GM18508 (cell line): ENCODE measurements around the gene AP5B1.
"Not testable (repeated sequence)": the region's sequence is repeated elsewhere in the genome, so short reads cannot be mapped to it uniquely, and the experiment has no call there.

Experiments
- ATAC-seq: cut with Tn5 transposase; IDR thresholded peaks from one replicate; pipeline ENCODE4 v1.9.1; 2021; ENCODE audit warnings: moderate number of reproducible peaks; ENCODE audit not compliant: insufficient read depth, unreplicated experiment

AP5B1 gene

GRCh38 chr11:65773784-65774411 is 6.9 kb downstream of the AP5B1 start:
- ATAC-seq, result no peak

- ATAC-seq, result no peak
Measured at GRCh38 chr11:65771589-65772112, 9.1 kb downstream of the AP5B1 start.

DNA sequence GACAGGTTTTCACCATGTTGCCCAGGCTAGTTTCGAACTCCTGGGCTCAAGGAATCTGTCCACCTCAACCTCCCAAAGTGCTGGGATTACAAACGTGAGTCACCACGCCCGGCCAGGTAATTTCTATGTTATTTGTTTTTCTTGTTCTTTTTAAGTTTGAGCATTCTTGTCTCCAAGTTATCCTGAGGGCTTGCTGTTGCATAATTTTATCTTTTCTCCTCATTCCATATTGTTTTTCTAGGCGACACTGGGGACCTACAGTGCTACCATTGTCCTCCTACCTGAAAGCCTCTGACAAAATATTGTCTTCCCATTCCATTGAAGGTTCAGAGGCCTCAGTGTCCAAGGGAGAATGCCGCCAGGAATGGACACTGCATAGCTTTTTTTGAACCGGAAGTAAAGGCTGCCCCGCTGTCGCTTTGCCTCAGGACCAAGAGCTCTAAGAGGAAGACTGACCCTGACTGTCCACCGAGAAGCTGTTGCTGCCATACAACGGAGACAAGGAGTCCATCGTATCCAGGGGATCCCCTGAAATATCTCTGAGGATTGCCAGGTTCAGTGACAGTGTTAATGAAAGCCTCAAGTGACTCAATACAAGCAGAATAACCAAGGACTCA is 9.7 kb downstream of the AP5B1 start:
- ATAC-seq, result no peak

GRCh38 chr11:65767806-65768205 is 13.0 kb downstream of the AP5B1 start:
- not testable (repeated sequence) for ATAC-seq

GRCh38 chr11:65767406-65767805 is 13.4 kb downstream of the AP5B1 start:
- no peak for ATAC-seq

GRCh38 chr11:65766535-65766934 is 14.2 kb downstream of the AP5B1 start:
- no peak for ATAC-seq

- ATAC-seq, result no peak
Measured at GRCh38 chr11:65764434-65764833, 16.3 kb downstream of the AP5B1 start.

- not testable (repeated sequence) for ATAC-seq
Measured at GRCh38 chr11:65762816-65763215, 18.0 kb downstream of the AP5B1 start.

DNA sequence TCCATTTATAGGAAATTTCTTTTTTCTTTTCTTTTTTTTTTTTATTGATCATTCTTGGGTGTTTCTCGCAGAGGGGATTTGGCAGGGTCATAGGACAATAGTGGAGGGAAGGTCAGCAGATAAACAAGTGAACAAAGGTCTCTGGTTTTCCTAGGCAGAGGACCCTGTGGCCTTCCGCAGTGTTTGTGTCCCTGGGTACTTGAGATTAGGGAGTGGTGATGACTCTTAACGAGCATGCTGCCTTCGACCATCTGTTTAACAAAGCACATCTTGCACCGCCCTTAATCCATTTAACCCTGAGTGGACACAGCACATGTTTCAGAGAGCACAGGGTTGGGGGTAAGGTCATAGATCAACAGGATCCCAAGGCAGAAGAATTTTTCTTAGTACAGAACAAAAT is 18.6 kb downstream of the AP5B1 start:
- ATAC-seq, result not testable (repeated sequence)

- no peak for ATAC-seq
Measured at GRCh38 chr11:65745049-65745448, 35.7 kb downstream of the AP5B1 start.

- no peak for ATAC-seq
Measured at GRCh38 chr11:65744699-65745042, 36.1 kb downstream of the AP5B1 start.

DNA sequence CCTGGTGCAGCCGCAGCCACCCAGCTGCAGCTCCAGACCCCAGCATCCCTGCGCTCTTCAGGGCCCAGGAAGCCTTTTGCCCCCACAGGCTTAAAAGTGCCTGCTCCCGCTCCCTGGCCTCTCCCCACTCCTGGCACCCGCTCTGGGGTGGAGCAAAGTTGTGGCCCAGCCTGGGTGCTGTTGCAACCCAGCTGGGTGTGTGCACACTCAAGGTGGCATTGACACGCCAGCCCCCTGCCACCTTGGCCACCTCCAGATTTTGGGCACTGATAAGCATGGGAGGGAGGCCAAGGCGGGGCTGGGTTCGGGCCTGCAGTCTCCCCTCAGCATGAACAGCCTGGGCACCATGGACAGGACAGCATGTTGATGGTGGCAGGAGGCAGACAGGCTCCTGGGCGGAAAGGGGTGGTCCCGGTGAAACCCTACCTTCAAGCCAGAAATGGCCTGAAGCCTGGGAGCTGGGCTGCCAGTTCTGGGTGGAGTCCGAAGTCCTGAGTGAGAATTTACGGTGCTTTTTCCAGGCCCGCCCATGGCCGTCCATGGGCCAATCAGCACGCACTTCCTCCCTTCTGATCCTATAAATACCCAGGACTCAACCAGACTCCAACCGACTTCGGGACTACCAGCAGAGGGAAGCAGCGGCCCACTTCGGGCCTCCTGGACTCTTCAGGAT is 36.6 kb downstream of the AP5B1 start:
- no peak for ATAC-seq

GRCh38 chr11:65743681-65744025 is 37.1 kb downstream of the AP5B1 start:
- ATAC-seq, result no peak

GRCh38 chr11:65742353-65742752 is 38.4 kb downstream of the AP5B1 start:
- ATAC-seq, result no peak

- no peak for ATAC-seq
Measured at GRCh38 chr11:65741185-65741584, 39.6 kb downstream of the AP5B1 start.

- ATAC-seq, result no peak
Measured at GRCh38 chr11:65739022-65739421, 41.8 kb downstream of the AP5B1 start.

- ATAC-seq, result no peak
Measured at GRCh38 chr11:65736810-65737209, 44.0 kb downstream of the AP5B1 start.

GRCh38 chr11:65735111-65735510 is 45.7 kb downstream of the AP5B1 start:
- ATAC-seq, result not testable (repeated sequence)

DNA sequence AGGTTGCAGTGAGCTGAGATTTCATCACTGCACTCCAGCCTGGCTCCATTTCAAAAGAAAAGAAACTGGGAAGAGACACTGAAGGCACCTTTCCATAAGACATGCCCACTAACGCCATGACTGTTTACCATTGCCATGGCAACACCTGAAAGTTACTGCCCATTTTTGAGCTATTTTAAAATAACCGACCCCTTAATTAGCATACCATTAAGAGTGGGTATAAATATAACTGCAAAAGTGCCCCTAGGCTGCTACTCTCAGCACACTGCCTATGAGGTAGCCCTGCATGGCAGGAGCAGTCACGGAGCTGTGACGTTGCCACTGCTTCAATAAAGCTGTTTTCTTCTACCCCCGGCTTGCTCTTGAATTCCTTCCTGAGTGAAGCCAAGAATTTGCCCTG is 50.3 kb downstream of the AP5B1 start:
- no peak for ATAC-seq

- no peak for ATAC-seq
Measured at GRCh38 chr11:65727865-65728264, 52.9 kb downstream of the AP5B1 start.

DNA sequence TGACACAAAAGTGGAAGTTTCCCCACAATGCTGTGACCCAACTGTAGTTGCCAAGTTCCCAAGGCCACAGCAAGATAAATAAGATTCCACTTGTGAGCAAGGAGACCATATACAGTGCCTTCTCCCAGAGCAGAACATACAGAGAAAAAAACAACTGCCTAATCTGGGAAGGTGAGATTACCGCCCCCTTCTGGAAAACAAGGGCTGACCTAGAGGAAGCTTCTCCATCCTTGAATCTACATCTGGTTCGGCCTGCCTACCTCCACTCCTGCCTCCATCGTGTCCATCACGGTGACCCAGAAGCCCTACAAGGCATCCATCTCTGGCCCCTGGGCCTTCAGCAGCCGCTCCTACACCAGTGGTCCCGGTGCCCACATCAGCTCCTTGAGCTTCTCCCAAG is 54.1 kb downstream of the AP5B1 start:
- ATAC-seq, result no peak
